Anterior cingulate cortex (tissue), 58 donors: ENCODE results near the gene FGD5.

ENCODE experiments used
- DNase-seq, 58 donors: peaks; one replicate each; lab custom pipeline; 2025; lab: John Stamatoyannopoulos, UW

FGD5 gene

GRCh38 chr3:14950274-14950673, 131.5 kb downstream of the FGD5 start:
- no peak for DNase-seq

GRCh38 chr3:14957153-14957552, 138.4 kb downstream of the FGD5 start:
- DNase-seq: no peak

GRCh38 chr3:14957925-14958324, 139.2 kb downstream of the FGD5 start:
- no peak for DNase-seq

GRCh38 chr3:14959359-14959943, 140.7 kb downstream of the FGD5 start:
- DNase-seq: no peak

- DNase-seq: no peak
Measured at GRCh38 chr3:14962762-14963161, 144.0 kb downstream of the FGD5 start.

GRCh38 chr3:14967285-14967684, 148.5 kb downstream of the FGD5 start:
- DNase-seq: no peak

- no peak for DNase-seq
Measured at GRCh38 chr3:14969671-14970070, 150.9 kb downstream of the FGD5 start.

- DNase-seq: no peak
Measured at GRCh38 chr3:14976317-14976716, 157.6 kb downstream of the FGD5 start.

DNA sequence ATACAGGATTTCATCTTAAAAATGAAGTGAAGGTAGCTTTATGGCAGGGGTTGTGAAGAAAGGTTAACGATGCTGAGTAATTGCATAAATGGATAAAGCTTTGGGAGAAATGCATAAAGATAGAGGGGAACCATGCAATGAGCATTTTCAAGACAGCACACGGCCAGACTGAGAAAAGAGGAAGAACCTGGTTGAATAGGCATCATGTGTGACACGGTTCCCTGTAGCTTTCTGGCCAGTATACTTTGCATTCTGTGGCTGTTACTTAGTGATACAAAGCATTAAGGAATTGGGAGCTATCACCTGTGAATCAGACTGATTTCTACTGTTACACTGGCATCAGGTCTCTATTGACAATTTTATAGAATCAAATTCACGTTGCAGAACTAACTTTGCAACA, 161.9 kb downstream of the FGD5 start:
- no peak for DNase-seq
